Testis (tissue), 2 donors: ENCODE data around the gene PIP5K1B.

Experiments used
- POLR2A ChIP-seq: fragments of 450-650 bp; IDR thresholded peaks from one replicate; pipeline ENCODE4 v1.6.1; 2017; ENCODE audit warnings: antibody characterized with exemption, mild to moderate bottlenecking, moderate library complexity
- TF ChIP-seq, protein P1 (sequence below), 3 experiments: fragments of 450-650 bp in 2 of 3; fragments of 200-600 bp in 1 of 3; sonication (generic) in 1 of 3; IDR thresholded peaks; one replicate each; pipeline ENCODE4 v1.5.1; 2016 to 2019; ENCODE audit warnings: antibody characterized with exemption in 3 of 3, mild to moderate bottlenecking in 2 of 3, moderate library complexity in 1 of 3

GRCh38 chr9:68685213-68685612 lies 19.8 kb upstream of the PIP5K1B start:
- TF ChIP-seq, protein P1, sequence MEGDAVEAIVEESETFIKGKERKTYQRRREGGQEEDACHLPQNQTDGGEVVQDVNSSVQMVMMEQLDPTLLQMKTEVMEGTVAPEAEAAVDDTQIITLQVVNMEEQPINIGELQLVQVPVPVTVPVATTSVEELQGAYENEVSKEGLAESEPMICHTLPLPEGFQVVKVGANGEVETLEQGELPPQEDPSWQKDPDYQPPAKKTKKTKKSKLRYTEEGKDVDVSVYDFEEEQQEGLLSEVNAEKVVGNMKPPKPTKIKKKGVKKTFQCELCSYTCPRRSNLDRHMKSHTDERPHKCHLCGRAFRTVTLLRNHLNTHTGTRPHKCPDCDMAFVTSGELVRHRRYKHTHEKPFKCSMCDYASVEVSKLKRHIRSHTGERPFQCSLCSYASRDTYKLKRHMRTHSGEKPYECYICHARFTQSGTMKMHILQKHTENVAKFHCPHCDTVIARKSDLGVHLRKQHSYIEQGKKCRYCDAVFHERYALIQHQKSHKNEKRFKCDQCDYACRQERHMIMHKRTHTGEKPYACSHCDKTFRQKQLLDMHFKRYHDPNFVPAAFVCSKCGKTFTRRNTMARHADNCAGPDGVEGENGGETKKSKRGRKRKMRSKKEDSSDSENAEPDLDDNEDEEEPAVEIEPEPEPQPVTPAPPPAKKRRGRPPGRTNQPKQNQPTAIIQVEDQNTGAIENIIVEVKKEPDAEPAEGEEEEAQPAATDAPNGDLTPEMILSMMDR (IDR thresholded peaks at IDR 0.05): no peak
- TF ChIP-seq POLR2A: no peak
